ENCODE measurements around the gene CAND2.
A peak's percentile ranks its signal among the peaks of the same experiment; 100 is the strongest.

CAND2 gene

DNA sequence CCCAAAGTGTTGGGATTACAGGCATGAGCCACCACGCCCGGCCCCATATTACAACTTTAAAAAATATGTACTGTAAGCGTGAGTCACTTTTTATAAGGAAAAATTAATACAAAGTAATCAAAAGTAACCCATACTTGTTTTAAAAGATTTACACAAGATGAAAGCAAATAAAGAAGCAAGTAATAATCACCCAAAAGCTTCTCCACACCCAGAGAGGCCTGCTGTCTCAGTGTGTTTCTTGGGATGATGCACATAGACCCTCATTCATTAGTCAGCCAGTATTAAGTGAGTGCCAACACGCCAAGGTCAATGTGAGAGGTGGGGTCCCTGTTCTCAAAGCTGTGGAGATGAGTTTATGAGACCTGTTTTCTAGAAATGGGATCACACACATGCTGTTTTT is 32.9 kb downstream of the CAND2 start:
- Histone ChIP-seq H3K4me2 (no peak overlapping the region), H3K27me3 (no peaks in the 10 kb centered on the region), H3K9ac (no peak overlapping the region), H3K36me3 (peaks cover 43% of the 10 kb centered on the region), H3K9me3 (no peaks in the 10 kb centered on the region), H4K20me1 (peaks cover 50% of the 10 kb centered on the region), H3K4me3 (no peak overlapping the region), H3K4me1 (peaks cover 11% of the 10 kb centered on the region), H3K27ac (no peak overlapping the region)
- no peak for TF ChIP-seq Cebpa-rat (IDR thresholded peaks at IDR 0.05)

DNA sequence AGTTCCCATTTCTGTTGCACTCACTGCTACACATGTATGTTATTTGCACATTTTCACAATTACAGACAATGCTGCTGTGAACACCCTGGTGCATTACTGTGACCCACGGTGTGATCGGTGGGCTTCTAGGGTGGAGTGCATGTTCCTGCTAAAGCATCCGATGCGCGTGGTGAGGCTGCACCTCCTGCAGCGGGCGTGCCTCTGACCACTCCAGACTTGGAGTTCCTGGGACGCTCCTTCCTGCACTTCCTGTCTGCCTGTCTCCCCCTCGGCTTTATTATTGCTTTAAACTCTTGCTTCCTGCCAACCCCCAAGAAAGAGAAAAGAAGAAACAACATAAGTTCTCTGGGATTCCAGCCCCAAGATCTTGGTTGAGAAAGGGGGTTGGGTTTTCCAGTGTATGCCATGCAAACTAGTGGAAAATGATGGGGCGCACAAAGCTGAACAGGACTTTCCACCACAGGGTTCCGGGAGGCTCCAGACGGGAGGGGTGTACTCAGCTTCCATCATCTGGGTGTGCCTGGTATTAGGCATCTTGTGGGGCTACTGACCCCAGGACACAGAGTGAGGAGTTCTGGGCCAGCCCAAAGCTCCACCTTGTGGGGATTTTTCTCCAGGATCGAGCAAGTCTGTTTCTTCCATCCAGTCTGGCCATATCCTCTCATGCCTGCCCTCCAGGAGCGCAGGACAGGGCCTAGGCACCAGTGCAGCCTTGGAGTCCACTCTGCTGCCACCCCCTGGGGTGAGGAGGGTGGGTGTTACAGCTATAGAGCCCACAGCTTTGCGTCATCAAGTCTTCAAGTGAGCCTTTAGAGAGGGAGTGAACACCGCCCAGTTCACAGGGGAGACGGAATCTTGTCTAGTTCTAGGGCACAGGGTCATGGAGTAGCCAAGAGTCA is 33.7 kb downstream of the CAND2 start:
- Histone ChIP-seq H3K9ac (no peak overlapping the region), H3K27me3 (no peaks in the 10 kb centered on the region), H3K27ac (no peak overlapping the region), H3K4me1 (peaks cover 19% of the 10 kb centered on the region), H3K4me3 (no peak overlapping the region), H3K4me2 (no peak overlapping the region), H3K9me3 (no peaks in the 10 kb centered on the region), H3K36me3 (peaks cover 50% of the 10 kb centered on the region), H4K20me1 (peaks cover 57% of the 10 kb centered on the region)
- no peak for TF ChIP-seq Cebpa-rat (IDR thresholded peaks at IDR 0.05)

DNA sequence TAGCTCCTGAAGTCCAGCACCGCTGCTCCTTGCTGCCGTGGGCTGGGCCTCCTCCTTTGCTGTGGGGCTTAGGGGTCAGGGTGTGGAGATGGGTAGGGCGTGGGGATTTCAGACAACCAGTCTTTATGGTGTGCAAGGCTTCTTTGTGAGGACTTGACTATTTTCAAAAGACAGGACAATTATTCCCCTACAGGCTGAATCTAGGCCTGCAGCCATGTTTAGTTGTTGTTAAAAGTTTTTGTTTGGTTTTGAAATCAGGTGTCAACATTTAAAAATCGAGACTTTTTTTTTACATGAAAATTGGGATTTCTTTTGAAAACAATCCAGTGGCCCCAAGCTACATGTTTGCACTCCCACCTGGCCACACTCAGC is 34.3 kb downstream of the CAND2 start:
- H3K27ac ChIP-seq, result no peak overlapping the region
- H3K9me3 ChIP-seq, result no peaks in the 10 kb centered on the region
- H3K4me1 ChIP-seq, result peaks cover 24% of the 10 kb centered on the region
- H4K20me1 ChIP-seq, result peaks cover 63% of the 10 kb centered on the region
- no peak for TF ChIP-seq Cebpa-rat (IDR thresholded peaks at IDR 0.05)
- no peak overlapping the region for H3K4me3 ChIP-seq
- peaks cover 57% of the 10 kb centered on the region for H3K36me3 ChIP-seq
- H3K9ac ChIP-seq, result no peak overlapping the region
- H3K27me3 ChIP-seq, result no peaks in the 10 kb centered on the region
- H3K4me2 ChIP-seq, result no peak overlapping the region

DNA sequence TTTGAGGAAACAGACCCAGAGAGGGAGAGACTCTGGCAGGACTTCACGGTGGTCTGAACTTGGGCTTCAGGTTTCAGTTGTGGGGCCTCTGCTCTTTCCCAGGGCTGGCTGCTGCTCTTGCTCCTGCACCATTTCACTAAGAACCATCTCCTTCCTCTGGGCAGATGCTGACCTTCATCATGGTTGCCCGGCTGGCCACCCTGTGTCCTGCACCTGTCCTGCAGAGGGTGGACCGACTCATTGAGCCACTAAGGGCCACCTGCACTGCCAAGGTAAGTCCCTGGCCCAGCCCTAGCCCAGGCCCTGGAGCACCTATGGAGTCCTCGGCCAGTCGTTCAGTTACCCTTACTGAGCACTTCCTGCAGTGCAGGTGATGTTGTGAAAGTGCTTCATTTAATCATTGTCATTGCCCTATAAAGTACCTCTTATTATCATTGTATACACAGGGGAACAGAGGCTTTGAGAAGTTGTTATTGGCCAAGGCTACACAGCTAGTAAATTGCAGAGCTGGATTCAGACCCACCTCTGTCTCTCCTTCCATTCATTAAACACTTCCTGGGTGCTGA is 34.9 kb downstream of the CAND2 start:
- peaks cover 70% of the 10 kb centered on the region for H4K20me1 ChIP-seq
- TF ChIP-seq Cebpa-rat (IDR thresholded peaks at IDR 0.05), result no peak

DNA sequence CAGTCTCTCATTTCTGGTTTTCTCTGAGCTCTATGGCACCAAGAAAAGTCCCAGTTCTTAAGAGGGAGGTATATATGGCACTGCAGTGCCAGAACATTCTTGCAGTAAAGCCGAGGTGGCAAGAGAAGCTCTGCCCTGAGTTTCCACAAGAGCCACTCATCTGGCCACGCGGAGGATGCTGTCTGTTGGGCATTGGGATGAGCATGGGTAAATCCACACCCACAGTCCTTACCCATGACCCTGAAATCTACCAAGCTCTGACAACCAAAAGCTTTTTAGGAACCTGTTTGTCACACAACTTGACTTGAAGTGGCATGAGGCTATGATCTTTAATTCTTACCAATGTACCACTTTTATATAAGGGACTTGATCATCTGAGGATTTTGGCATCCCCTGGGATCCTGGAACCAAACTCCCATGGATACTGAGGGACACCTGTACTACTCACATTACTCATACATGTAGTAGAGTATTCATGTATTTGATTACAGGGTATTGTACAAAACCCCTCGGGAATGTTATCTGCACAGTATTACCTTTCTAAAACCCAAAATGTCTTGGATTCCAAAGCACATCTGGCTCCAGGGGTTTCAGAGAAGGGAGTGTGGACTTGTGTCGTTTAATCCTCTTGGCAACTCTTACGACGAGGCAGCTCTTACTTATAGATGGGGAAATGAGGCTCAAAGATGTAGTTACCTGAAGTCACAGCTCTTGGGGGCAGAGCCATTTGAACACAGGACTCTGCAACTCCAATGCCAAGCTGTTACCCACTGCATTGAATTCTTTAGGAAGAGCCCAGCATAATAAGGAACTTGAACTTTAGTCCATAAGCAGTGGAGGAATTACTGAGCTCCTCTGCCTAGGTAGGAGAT is 36.1 kb downstream of the CAND2 start:
- Histone ChIP-seq H3K27ac (no peak overlapping the region), H3K9me3 (no peaks in the 10 kb centered on the region), H3K36me3 (peaks cover 75% of the 10 kb centered on the region), H3K9ac (no peak overlapping the region), H3K27me3 (no peaks in the 10 kb centered on the region), H3K4me1 (peaks cover 42% of the 10 kb centered on the region), H3K4me3 (no peak overlapping the region), H4K20me1 (peaks cover 82% of the 10 kb centered on the region), H3K4me2 (no peak overlapping the region)
- TF ChIP-seq Cebpa-rat (IDR thresholded peaks at IDR 0.05), result no peak

More for the DNA sequence above, 34.9 kb downstream of the CAND2 start:
- Histone ChIP-seq H3K4me3 (no peak overlapping the region), H3K27ac (no peak overlapping the region), H3K27me3 (no peaks in the 10 kb centered on the region), H3K4me1 (peaks cover 30% of the 10 kb centered on the region), H3K9ac (no peak overlapping the region), H3K36me3 (peaks cover 63% of the 10 kb centered on the region), H3K4me2 (no peak overlapping the region), H3K9me3 (no peaks in the 10 kb centered on the region)

DNA sequence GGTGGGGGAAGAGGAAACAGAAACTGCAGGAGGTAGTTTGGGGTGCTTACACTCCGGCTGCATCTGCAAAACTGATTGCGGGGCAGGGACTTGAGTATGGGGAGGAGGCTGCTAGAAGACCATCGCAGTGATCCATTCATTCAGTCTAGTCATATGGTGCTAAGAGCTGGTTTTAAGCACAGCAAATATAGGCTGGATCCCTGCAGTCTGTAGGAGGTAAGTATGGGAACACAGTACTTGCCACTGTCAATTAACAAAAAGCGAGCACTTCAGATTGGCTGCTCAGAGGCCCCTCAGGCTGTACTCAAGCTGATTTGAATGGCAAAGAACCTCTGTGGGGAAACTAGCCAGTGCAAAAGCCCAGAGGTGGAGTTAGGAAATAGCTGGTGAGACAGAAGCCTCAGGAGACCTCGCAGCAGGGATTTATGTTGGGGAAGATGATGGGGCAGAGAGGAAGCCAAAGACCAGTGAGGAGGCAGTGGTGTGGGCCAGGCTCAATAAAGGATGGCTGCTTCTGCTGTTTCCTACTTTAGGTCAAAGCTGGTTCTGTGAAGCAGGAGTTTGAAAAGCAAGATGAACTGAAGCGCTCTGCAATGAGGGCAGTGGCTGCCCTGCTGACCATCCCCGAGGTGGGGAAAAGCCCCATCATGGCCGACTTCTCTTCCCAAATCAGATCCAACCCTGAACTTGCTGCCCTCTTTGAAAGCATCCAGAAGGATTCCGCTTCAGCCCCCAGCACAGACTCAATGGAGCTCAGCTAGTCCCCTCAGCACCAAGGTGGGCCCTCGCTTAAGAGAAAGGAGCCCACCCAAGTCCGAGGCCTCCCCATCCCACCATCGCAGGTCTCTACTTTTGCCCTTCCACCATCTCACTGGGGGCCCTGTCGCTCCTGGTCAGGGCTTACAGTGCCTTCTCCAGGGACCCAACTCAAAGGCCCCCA is 37.0 kb downstream of the CAND2 start:
- H3K27me3 ChIP-seq, result no peaks in the 10 kb centered on the region
- H4K20me1 ChIP-seq, result peaks cover 91% of the 10 kb centered on the region
- peaks cover 84% of the 10 kb centered on the region for H3K36me3 ChIP-seq
- H3K4me1 ChIP-seq, result peaks cover 51% of the 10 kb centered on the region
- peak overlapping the region; percentile 15; the same call in 1 of the 2 replicates for H3K9ac ChIP-seq
- H3K4me3 ChIP-seq, result no peak overlapping the region
- no peaks in the 10 kb centered on the region for H3K9me3 ChIP-seq
- H3K4me2 ChIP-seq, result peak overlapping the region; percentile 2; the same call in 1 of the 2 replicates
- no peak overlapping the region for H3K27ac ChIP-seq
- TF ChIP-seq Cebpa-rat (IDR thresholded peaks at IDR 0.05), result no peak

DNA sequence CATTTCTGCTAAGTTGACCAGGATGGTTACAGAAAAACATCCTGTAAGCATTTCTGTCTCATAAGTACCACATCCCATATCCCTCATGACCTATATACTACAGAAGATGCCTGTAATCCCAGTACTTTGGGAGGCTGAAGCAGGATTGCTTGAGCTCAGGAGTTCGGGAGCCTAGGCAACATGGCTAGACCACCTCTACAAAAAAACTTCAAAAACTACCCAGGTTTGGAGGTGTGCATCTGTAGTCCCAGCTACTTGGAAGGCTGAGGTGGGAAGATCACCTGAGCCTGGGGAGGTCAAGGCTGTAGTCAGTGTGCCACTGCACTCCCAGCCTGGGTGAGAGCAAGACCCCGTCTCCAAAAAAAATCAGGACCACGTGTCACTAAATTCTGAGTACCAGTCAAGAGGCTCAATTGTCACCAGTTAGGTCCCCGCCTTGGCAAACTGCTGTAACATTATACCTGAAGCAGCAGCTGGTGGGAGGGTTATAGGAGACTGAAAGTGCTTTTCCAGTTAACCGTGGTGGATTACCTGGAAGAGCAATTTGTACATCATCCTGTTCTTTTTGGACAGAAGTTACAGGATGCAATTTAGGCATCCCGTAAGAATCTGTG is 38.7 kb downstream of the CAND2 start:
- Histone ChIP-seq H3K4me1 (peaks cover 68% of the 10 kb centered on the region), H4K20me1 (peaks cover 100% of the 10 kb centered on the region), H3K4me2 (no peak overlapping the region)

DNA sequence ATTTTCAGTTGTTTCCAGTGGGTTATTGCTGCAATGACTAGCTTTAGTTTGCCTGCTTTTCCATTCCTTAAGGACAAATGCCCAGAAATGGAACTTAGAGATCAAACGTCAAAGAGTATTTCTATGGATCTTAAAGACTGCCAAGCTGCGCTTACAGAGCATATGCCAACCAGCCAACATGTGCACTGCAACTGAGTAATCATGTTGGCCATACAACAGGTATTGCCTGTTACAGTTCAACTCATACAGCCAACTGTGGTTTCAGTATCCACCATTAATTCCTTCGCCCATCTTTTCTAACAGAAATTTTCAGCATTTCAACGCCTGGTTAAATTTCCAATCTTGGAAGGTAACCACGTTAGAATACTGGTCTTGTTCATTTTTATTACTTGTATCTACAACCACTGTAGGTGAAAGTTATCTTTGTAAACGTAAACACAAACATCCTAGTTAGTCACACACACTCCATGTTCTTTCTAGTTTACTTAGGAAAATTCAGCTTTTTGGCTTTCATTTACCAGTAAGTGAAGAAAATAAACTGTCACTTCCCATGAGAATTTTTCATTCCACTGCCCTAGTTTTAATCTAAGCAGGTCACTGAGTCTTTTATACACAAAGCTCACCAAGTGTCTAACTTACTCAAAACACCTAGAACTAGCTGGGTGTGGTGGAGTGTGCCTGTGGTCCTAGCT is 41.0 kb downstream of the CAND2 start:
- H3K27ac ChIP-seq, result no peak overlapping the region
- no peak for TF ChIP-seq Cebpa-rat (IDR thresholded peaks at IDR 0.05)
- H3K36me3 ChIP-seq, result peaks cover 82% of the 10 kb centered on the region
- H3K9me3 ChIP-seq, result no peaks in the 10 kb centered on the region
- H3K27me3 ChIP-seq, result no peaks in the 10 kb centered on the region
- peaks cover 71% of the 10 kb centered on the region for H3K4me1 ChIP-seq
- peak overlapping the region; percentile 96 for H3K4me2 ChIP-seq
- H4K20me1 ChIP-seq, result peaks cover 88% of the 10 kb centered on the region
- H3K9ac ChIP-seq, result peak overlapping the region; percentile 47; the same call in 1 of the 2 replicates
- 0 out of 2 replicates have a peak overlapping the region, but pooled peaks have one; percentile 93 for H3K4me3 ChIP-seq

More for the DNA sequence above, 38.7 kb downstream of the CAND2 start:
- peaks cover 100% of the 10 kb centered on the region for H3K36me3 ChIP-seq
- no peak for TF ChIP-seq Cebpa-rat (IDR thresholded peaks at IDR 0.05)
- H3K4me3 ChIP-seq, result no peak overlapping the region
- no peak overlapping the region for H3K9ac ChIP-seq
- no peaks in the 10 kb centered on the region for H3K27me3 ChIP-seq
- no peak overlapping the region for H3K27ac ChIP-seq
- H3K9me3 ChIP-seq, result no peaks in the 10 kb centered on the region
